DMS 273 (cell line): ENCODE measurements around the gene ABLIM2.
"Not testable (repeated sequence)": the region's sequence is repeated elsewhere in the genome, so short reads cannot be mapped to it uniquely, and the experiment has no call there.

ENCODE experiments used
- DNase-seq: peaks from one replicate; lab custom pipeline; 2025; ENCODE audit not compliant: unreplicated experiment; lab: John Stamatoyannopoulos, UW

The ABLIM2 gene

GRCh38 chr4:7918187-7918586 is 240.4 kb downstream of the ABLIM2 start:
- not testable (repeated sequence) for DNase-seq

- no peak for DNase-seq
Observed at GRCh38 chr4:7917669-7918068, 240.9 kb downstream of the ABLIM2 start.

GRCh38 chr4:7915875-7916242 is 242.8 kb downstream of the ABLIM2 start:
- DNase-seq: no peak
